ENCODE measurements around the gene RGS7. TPM values are rescaled to one million over a fixed set of nuclear protein-coding genes. Genes with fewer than 3 reads are reported as not detected.
"Not testable (repeated sequence)": the region's sequence is repeated elsewhere in the genome, so short reads cannot be mapped to it uniquely, and the experiment has no call there.

The RGS7 gene
- total RNA-seq, 1 donor from 2014 or later = 1.9 TPM

GRCh38 chr1:241309651-241310050 is 47.4 kb downstream of the RGS7 start:
- no peaks in the 10 kb centered on the region for H3K27me3 Mint-ChIP-seq (ENCODE audit: low read depth)
- no peak for DNase-seq (ENCODE audit: low spot score in 2 of 2, unreplicated experiment in 2 of 2)
- H3K4me1 Mint-ChIP-seq = no peaks in the 10 kb centered on the region
- no peak overlapping the region for H3K4me3 Mint-ChIP-seq
- H3K9me3 Mint-ChIP-seq = peaks cover 4% of the 10 kb centered on the region
- TF ChIP-seq CTCF (IDR thresholded peaks at IDR 0.05; ENCODE audit: unreplicated experiment) = no peak
- H3K36me3 Mint-ChIP-seq = peaks cover 1% of the 10 kb centered on the region
- no peak overlapping the region for H3K27ac Mint-ChIP-seq

- peaks cover 12% of the 10 kb centered on the region for H3K9me3 Mint-ChIP-seq
- no peaks in the 10 kb centered on the region for H3K4me1 Mint-ChIP-seq
- TF ChIP-seq CTCF (IDR thresholded peaks at IDR 0.05; ENCODE audit: unreplicated experiment) = no peak
- no peak for DNase-seq (ENCODE audit: low spot score in 2 of 2, unreplicated experiment in 2 of 2)
- peaks cover 1% of the 10 kb centered on the region for H3K36me3 Mint-ChIP-seq
- H3K27me3 Mint-ChIP-seq (ENCODE audit: low read depth) = no peaks in the 10 kb centered on the region
- H3K4me3 Mint-ChIP-seq = no peak overlapping the region
- H3K27ac Mint-ChIP-seq = no peak overlapping the region
Observed at GRCh38 chr1:241308471-241308870, 48.5 kb downstream of the RGS7 start.

DNA sequence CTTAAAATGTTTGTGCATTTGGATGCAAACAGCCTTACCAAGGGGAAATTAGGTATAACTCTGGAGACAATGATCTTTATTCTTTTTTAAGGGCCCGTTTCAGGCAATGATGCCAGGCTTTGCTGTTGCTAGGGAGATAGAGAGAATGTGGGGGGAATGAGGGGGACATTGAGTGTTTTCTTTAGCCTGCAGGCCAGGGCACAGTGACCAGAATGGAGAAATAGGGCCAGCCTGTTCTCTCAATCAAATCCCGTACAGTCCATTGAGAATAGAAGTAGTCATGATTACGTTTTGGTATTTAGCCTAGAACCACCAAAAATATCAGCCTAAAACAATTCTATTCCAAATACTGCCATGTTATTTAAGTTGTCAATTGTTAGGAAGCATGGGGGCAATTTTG is 49.0 kb downstream of the RGS7 start:
- no peaks in the 10 kb centered on the region for H3K4me1 Mint-ChIP-seq
- peaks cover 1% of the 10 kb centered on the region for H3K36me3 Mint-ChIP-seq
- H3K4me3 Mint-ChIP-seq = no peak overlapping the region
- no peaks in the 10 kb centered on the region for H3K27me3 Mint-ChIP-seq (ENCODE audit: low read depth)
- no peak for DNase-seq (ENCODE audit: low spot score in 2 of 2, unreplicated experiment in 2 of 2)
- H3K9me3 Mint-ChIP-seq = peaks cover 16% of the 10 kb centered on the region
- H3K27ac Mint-ChIP-seq = no peak overlapping the region
- TF ChIP-seq CTCF (IDR thresholded peaks at IDR 0.05; ENCODE audit: unreplicated experiment) = no peak

DNA sequence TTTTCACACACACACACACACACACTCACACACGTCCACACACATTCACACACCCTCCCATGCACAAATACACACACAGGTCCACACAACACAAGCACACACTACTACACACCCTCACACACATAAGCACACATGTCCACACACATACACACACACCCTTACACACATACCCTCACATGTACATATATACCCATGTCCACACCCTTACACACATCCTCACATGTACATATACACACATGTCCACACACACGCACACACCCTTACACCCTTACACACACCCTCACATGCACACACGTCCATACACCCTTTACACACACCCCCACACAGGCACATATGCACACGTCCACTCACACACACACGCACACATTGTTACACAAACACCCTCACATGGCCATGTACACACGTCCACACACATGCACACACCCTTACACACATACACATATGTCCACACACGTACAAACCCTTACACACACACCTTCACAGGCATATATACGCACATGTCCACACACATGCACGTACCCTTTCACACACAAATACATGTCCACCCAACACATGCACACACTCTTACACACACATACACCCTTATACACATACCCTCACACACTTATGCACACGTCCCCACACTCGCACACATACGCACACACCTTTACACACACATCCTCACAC is 50.7 kb downstream of the RGS7 start:
- H3K36me3 Mint-ChIP-seq = peaks cover 1% of the 10 kb centered on the region
- no peak for DNase-seq (ENCODE audit: low spot score in 2 of 2, unreplicated experiment in 2 of 2)
- H3K4me3 Mint-ChIP-seq = no peak overlapping the region
- no peak for TF ChIP-seq CTCF (IDR thresholded peaks at IDR 0.05; ENCODE audit: unreplicated experiment)
- H3K4me1 Mint-ChIP-seq = no peaks in the 10 kb centered on the region
- peaks cover 23% of the 10 kb centered on the region for H3K9me3 Mint-ChIP-seq
- H3K27ac Mint-ChIP-seq = no peak overlapping the region
- H3K27me3 Mint-ChIP-seq (ENCODE audit: low read depth) = no peaks in the 10 kb centered on the region

- H3K27ac Mint-ChIP-seq; H3K4me1 Mint-ChIP-seq; H3K4me3 Mint-ChIP-seq; H3K27me3 Mint-ChIP-seq (ENCODE audit: low read depth); H3K36me3 Mint-ChIP-seq; DNase-seq (ENCODE audit: low spot score in 2 of 2, unreplicated experiment in 2 of 2): not testable (repeated sequence)
- H3K9me3 Mint-ChIP-seq = peaks cover 27% of the 10 kb centered on the region
Observed at GRCh38 chr1:241302024-241302423, 55.0 kb downstream of the RGS7 start.

DNA sequence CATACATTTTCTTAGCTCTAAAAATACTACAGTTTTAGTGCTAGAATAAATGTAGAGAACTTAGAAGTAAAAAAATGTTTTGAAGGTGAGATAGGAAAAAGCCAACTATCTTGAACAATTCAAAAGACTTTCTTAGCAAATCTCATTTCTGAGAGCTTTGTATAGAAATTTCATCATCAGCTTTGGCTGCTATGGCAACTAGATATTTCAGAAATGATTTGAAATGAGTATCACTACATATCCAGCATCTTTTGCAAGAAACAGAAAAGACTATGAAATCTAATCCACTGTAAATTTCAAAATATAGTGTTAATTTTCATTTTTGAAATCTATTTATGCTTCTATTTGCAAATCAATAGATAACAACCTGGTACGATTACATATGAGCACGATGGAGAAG is 57.7 kb downstream of the RGS7 start:
- Mint-ChIP-seq H3K36me3 (no peaks in the 10 kb centered on the region), H3K4me3 (no peak overlapping the region), H3K27me3 (ENCODE audit: low read depth) (no peaks in the 10 kb centered on the region)

More for the DNA sequence above, 57.7 kb downstream of the RGS7 start:
- no peak for TF ChIP-seq CTCF (IDR thresholded peaks at IDR 0.05; ENCODE audit: unreplicated experiment)
- Mint-ChIP-seq H3K4me1 (no peaks in the 10 kb centered on the region), H3K27ac (no peak overlapping the region), H3K9me3 (peaks cover 21% of the 10 kb centered on the region)
- no peak for DNase-seq (ENCODE audit: low spot score in 2 of 2, unreplicated experiment in 2 of 2)

Data from mesothelial cell of epicardium (in vitro differentiated cells).